WTC11 (cell line): ENCODE data around the gene FAM171A1. TPM values are rescaled to one million over a fixed set of nuclear protein-coding genes. Genes with fewer than 3 reads are reported as not detected.

Experiments used
- ATAC-seq: fragments of 200-7000 bp; cut with Tn5 transposase; 2 replicates; pipeline ENCODE4 v1.10.0; 2021; ENCODE audit warnings: mild to moderate bottlenecking, moderate library complexity
- CTCF ChIA-PET: fragments of 300-600 bp; sonication (Branson Sonifier 250); formaldehyde crosslinking; loops from one replicate; lab custom pipeline; 2021; ENCODE audit warnings: antibody characterized with exemption; lab: Charles Lee
- POLR2A ChIA-PET: fragments of 350-600 bp; sonication (Branson Sonifier 250); formaldehyde crosslinking; loops from one replicate; lab custom pipeline; 2021; ENCODE audit warnings: antibody characterized with exemption; lab: Charles Lee
- DNase-seq: peaks from one replicate; pipeline ENCODE4 v3.0.0; 2021; ENCODE audit warnings: low spot score
- H3K27ac Mint-ChIP-seq: 2 replicates; pipeline ENCODE4 v1.8.0; 2021; ENCODE audit warnings: mixed read lengths
- H3K27me3 Mint-ChIP-seq: 2 replicates; pipeline ENCODE4 v1.8.0; 2021; ENCODE audit warnings: low read depth, mild to moderate bottlenecking, moderate library complexity, mixed read lengths
- H3K36me3 Mint-ChIP-seq: 2 replicates; pipeline ENCODE4 v1.8.0; 2021; ENCODE audit warnings: mixed read lengths
- H3K4me1 Mint-ChIP-seq: 2 replicates; pipeline ENCODE4 v1.8.0; 2022; ENCODE audit warnings: mixed read lengths
- H3K4me3 Mint-ChIP-seq: 2 replicates; pipeline ENCODE4 v1.8.0; 2021; ENCODE audit warnings: mild to moderate bottlenecking, moderate library complexity, mixed read lengths
- H3K9me3 Mint-ChIP-seq: 2 replicates; pipeline ENCODE4 v1.8.0; 2021; ENCODE audit warnings: mixed read lengths
- AR ChIP-seq: fragments of 250-450 bp; sonication (Bioruptor Pico); IDR thresholded peaks from 2 replicates; pipeline ENCODE4 v1.9.0; 2021; ENCODE audit warnings: mild to moderate bottlenecking
- ATF6 ChIP-seq: sonication (generic); formaldehyde crosslinking; IDR thresholded peaks from 2 replicates; pipeline ENCODE4 v1.8.1; 2023; ENCODE audit warnings: mild to moderate bottlenecking, missing genetic modification reagents
- ESRRA ChIP-seq: sonication (generic); formaldehyde crosslinking; IDR thresholded peaks from 2 replicates; pipeline ENCODE4 v1.8.1; 2022; ENCODE audit warnings: mild to moderate bottlenecking, missing genetic modification reagents, borderline replicate concordance
- FOXJ3 ChIP-seq: sonication (generic); formaldehyde crosslinking; IDR thresholded peaks from 2 replicates; pipeline ENCODE4 v1.9.0; 2021; ENCODE audit warnings: missing genetic modification reagents, mild to moderate bottlenecking, borderline replicate concordance
- MLX ChIP-seq: sonication (generic); formaldehyde crosslinking; IDR thresholded peaks from 2 replicates; pipeline ENCODE4 v1.8.1; 2023; ENCODE audit warnings: mild to moderate bottlenecking, missing genetic modification reagents, moderate library complexity
- NR1H2 ChIP-seq: sonication (generic); formaldehyde crosslinking; IDR thresholded peaks from 2 replicates; pipeline ENCODE4 v1.9.0; 2021; ENCODE audit warnings: mild to moderate bottlenecking, moderate library complexity, missing genetic modification reagents
- NR2C2 ChIP-seq: sonication (generic); formaldehyde crosslinking; IDR thresholded peaks from 2 replicates; pipeline ENCODE4 v1.8.0; 2022; ENCODE audit warnings: mild to moderate bottlenecking, missing genetic modification reagents
- NR3C1 ChIP-seq: sonication (generic); formaldehyde crosslinking; conservative IDR thresholded peaks from 2 replicates; pipeline ENCODE4 v1.8.1; 2023; ENCODE audit warnings: low read depth, mild to moderate bottlenecking, missing genetic modification reagents
- OVOL2 ChIP-seq: fragments of 250-450 bp; sonication (Bioruptor Pico); IDR thresholded peaks from 2 replicates; pipeline ENCODE4 v1.9.0; 2021; ENCODE audit warnings: mild to moderate bottlenecking, borderline replicate concordance
- PRRX2 ChIP-seq: fragments of 250-450 bp; sonication (Bioruptor Pico); IDR thresholded peaks from 2 replicates; pipeline ENCODE4 v1.8.0; 2021; ENCODE audit warnings: mild to moderate bottlenecking
- TEAD4 ChIP-seq: sonication (generic); formaldehyde crosslinking; IDR thresholded peaks from 2 replicates; pipeline ENCODE4 v1.8.0; 2022; ENCODE audit warnings: mild to moderate bottlenecking, missing genetic modification reagents
- ZBTB43 ChIP-seq: sonication (generic); formaldehyde crosslinking; IDR thresholded peaks from 2 replicates; pipeline ENCODE4 v1.8.1; 2023; ENCODE audit warnings: mild to moderate bottlenecking, missing genetic modification reagents
- ZMAT4 ChIP-seq: fragments of 250-450 bp; sonication (Bioruptor Pico); IDR thresholded peaks from 2 replicates; pipeline ENCODE4 v1.9.0; 2021; ENCODE audit warnings: mild to moderate bottlenecking
- ZNF121 ChIP-seq: sonication (generic); formaldehyde crosslinking; IDR thresholded peaks from 2 replicates; pipeline ENCODE4 v1.8.0; 2023; ENCODE audit warnings: missing genetic modification reagents
- ZNF423 ChIP-seq: fragments of 250-450 bp; sonication (Bioruptor Pico); IDR thresholded peaks from 2 replicates; pipeline ENCODE4 v2.1.2; 2022; ENCODE audit warnings: mild to moderate bottlenecking, moderate library complexity
- total RNA-seq: library from RNA; stranded (reverse); gene quantifications from 3 replicates; pipeline ENCODE4 v1.2.3, GENCODE V29; 2021
- TF ChIP-seq, protein P1 (sequence below): sonication (generic); formaldehyde crosslinking; IDR thresholded peaks from 2 replicates; pipeline ENCODE4 v1.8.0; 2022; ENCODE audit warnings: mild to moderate bottlenecking, missing genetic modification reagents
- TF ChIP-seq, protein P2 (sequence below): fragments of 250-450 bp; sonication (Bioruptor Pico); IDR thresholded peaks from 2 replicates; pipeline ENCODE4 v2.1.2; 2022; ENCODE audit warnings: mild to moderate bottlenecking, moderate library complexity
- TF ChIP-seq, protein P3 (sequence below): fragments of 250-450 bp; sonication (Bioruptor Pico); IDR thresholded peaks from 2 replicates; pipeline ENCODE4 v1.8.0; 2021; ENCODE audit warnings: mild to moderate bottlenecking

Gene FAM171A1
- total RNA-seq, 1 experiment from 2014 or later: 33.9 TPM

DNA sequence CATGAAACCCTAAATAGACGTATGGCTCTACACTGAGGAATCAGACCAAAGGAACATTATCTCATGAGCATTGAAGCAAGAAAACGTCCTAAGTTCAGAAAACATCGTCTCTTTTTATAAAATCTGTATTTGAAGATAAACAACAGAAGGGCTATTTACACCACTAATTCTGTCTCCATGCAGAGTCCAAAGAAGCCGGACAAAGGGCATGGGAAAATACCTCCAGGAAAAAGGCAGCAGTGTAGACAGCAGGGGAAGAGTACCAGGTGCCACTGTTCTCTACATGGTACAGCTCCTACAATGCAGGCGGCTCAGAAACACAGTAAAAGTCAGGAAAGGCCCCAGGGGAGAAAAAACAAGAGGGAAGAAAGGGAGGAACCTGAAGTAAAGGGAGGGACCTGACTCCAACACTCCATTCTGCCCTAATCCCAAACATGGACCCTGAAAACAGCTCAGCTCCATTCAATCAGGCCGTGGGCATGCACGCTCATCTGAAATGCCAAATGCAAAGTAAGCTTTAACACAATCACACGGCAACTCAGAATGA, 17.5 kb downstream of the FAM171A1 start (continued):
- TF ChIP-seq, protein P1, sequence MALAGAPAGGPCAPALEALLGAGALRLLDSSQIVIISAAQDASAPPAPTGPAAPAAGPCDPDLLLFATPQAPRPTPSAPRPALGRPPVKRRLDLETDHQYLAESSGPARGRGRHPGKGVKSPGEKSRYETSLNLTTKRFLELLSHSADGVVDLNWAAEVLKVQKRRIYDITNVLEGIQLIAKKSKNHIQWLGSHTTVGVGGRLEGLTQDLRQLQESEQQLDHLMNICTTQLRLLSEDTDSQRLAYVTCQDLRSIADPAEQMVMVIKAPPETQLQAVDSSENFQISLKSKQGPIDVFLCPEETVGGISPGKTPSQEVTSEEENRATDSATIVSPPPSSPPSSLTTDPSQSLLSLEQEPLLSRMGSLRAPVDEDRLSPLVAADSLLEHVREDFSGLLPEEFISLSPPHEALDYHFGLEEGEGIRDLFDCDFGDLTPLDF (CRISPR knock-in tag): no peak

DNA sequence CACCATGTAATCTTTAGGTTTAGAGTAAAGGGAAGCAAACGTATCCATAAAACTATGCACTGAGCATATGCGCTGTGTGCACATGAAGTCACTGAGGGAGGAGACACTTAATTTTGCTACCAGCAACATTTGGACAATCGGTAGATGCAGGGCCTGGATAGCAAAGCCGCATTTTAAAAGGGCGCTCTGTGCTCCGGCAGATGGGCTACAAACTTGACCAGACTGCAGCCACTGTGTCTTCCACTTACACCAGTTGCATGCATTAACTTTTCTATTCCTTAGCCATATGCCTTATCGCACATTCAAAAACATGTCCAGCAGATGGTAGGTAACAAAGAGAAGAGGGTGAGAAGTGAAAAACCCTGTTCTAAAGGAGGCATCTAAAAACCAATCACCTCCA, 18.3 kb downstream of the FAM171A1 start:
- no peaks in the 10 kb centered on the region for H3K27me3 Mint-ChIP-seq
- POLR2A ChIA-PET: no interaction called here
- TF ChIP-seq NR3C1 (CRISPR knock-in tag) (no peak), ZNF423 (CRISPR knock-in tag) (no peak), ZMAT4 (CRISPR knock-in tag) (no peak), NR1H2 (no peak), NR2C2 (CRISPR knock-in tag) (no peak), ESRRA (CRISPR knock-in tag) (no peak), ZBTB43 (CRISPR knock-in tag) (no peak), FOXJ3 (CRISPR knock-in tag) (no peak)
- TF ChIP-seq, protein P2, sequence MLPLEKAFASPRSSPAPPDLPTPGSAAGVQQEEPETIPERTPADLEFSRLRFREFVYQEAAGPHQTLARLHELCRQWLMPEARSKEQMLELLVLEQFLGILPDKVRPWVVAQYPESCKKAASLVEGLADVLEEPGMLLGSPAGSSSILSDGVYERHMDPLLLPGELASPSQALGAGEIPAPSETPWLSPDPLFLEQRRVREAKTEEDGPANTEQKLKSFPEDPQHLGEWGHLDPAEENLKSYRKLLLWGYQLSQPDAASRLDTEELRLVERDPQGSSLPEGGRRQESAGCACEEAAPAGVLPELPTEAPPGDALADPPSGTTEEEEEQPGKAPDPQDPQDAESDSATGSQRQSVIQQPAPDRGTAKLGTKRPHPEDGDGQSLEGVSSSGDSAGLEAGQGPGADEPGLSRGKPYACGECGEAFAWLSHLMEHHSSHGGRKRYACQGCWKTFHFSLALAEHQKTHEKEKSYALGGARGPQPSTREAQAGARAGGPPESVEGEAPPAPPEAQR (CRISPR knock-in tag): no peak
- TF ChIP-seq, protein P3, sequence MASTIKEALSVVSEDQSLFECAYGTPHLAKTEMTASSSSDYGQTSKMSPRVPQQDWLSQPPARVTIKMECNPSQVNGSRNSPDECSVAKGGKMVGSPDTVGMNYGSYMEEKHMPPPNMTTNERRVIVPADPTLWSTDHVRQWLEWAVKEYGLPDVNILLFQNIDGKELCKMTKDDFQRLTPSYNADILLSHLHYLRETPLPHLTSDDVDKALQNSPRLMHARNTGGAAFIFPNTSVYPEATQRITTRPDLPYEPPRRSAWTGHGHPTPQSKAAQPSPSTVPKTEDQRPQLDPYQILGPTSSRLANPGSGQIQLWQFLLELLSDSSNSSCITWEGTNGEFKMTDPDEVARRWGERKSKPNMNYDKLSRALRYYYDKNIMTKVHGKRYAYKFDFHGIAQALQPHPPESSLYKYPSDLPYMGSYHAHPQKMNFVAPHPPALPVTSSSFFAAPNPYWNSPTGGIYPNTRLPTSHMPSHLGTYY (CRISPR knock-in tag): no peak
- TF ChIP-seq, all 79 proteins: peak for 0
- DNase-seq: no peak
- no peak for ATAC-seq
- CTCF ChIA-PET: no interaction called here
- no peaks in the 10 kb centered on the region for H3K9me3 Mint-ChIP-seq
- peaks cover 18% of the 10 kb centered on the region for H3K4me1 Mint-ChIP-seq
- H3K27ac Mint-ChIP-seq: no peak overlapping the region
- H3K4me3 Mint-ChIP-seq: no peak overlapping the region
- no peaks in the 10 kb centered on the region for H3K36me3 Mint-ChIP-seq

- ATAC-seq: no peak
- Mint-ChIP-seq H3K36me3 (no peaks in the 10 kb centered on the region), H3K4me1 (peaks cover 18% of the 10 kb centered on the region), H3K4me3 (no peak overlapping the region), H3K27me3 (no peaks in the 10 kb centered on the region)
- POLR2A ChIA-PET: no interaction called here
- TF ChIP-seq FOXJ3 (CRISPR knock-in tag): no peak
- TF ChIP-seq, all 79 proteins: peak for 0
- no peak for DNase-seq
- CTCF ChIA-PET: no interaction called here
- H3K27ac Mint-ChIP-seq: no peak overlapping the region
- no peaks in the 10 kb centered on the region for H3K9me3 Mint-ChIP-seq
These were observed 18.9 kb downstream of the FAM171A1 start for GRCh38 chr10:15352201-15352600.

DNA sequence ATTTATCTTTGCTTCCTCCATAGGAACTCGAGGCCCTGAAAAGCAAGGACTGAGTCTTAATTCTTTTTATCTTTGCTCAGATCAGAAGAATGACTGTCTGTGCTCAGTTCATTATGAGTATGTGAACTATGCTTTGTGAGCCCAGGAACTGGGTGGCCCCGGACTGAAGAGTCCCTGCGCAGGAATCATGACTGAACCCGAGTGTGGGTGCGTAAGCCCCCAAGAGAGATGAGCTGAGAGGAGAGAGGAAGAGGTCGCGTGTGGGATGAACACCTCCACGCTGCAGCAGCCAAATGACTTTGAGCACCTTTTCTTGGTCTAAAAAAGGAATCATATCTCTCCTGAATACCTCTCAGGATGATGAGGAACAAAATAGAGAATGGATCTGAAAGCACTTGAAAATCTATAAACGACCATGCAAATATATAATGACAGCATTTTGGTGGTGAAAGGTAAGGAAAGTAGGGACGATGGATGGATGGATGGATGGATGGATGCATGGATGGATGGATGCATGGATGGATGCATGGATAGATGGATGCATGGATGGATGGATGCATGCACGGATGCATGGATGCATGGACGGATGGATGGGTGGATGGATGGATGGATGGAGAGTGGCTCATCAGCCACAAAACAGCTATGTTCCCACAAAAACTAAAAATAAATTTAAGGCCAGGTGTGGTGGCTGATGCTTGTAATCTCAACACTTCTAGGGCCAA, 19.8 kb downstream of the FAM171A1 start:
- DNase-seq (no peak), ATAC-seq (no peak)
- H3K36me3 Mint-ChIP-seq: no peaks in the 10 kb centered on the region
- no peaks in the 10 kb centered on the region for H3K27me3 Mint-ChIP-seq
- no peak overlapping the region for H3K27ac Mint-ChIP-seq
- no peak overlapping the region for H3K4me3 Mint-ChIP-seq
- CTCF ChIA-PET: no interaction called here
- no peaks in the 10 kb centered on the region for H3K9me3 Mint-ChIP-seq
- POLR2A ChIA-PET: no interaction called here
- H3K4me1 Mint-ChIP-seq: peaks cover 20% of the 10 kb centered on the region
- TF ChIP-seq ZNF121 (CRISPR knock-in tag) (no peak), TEAD4 (CRISPR knock-in tag) (no peak), ATF6 (CRISPR knock-in tag) (no peak), OVOL2 (CRISPR knock-in tag) (no peak), MLX (CRISPR knock-in tag) (no peak), AR (CRISPR knock-in tag) (no peak), PRRX2 (CRISPR knock-in tag) (no peak)
